Hepatocyte (in vitro differentiated cells): ENCODE measurements around the gene PRSS22. TPM values are rescaled to one million over a fixed set of nuclear protein-coding genes. Genes with fewer than 3 reads are reported as not detected.

ENCODE experiments used
- DNase-seq: peaks from one replicate; pipeline ENCODE4 v3.0.0-alpha.2; 2016; ENCODE audit warnings: low spot score
- H2AFZ ChIP-seq: fragments of 200-600 bp; sonication (generic); 2 replicates; pipeline ENCODE4 v1.6.0; 2016; ENCODE audit warnings: antibody characterized with exemption, mild to moderate bottlenecking
- H3K27ac ChIP-seq: fragments of 200-600 bp; sonication (generic); 2 replicates; pipeline ENCODE4 v1.5.1; 2016; ENCODE audit warnings: mild to moderate bottlenecking
- H3K27me3 ChIP-seq: fragments of 200-600 bp; sonication (generic); 2 replicates; pipeline ENCODE4 v1.6.1; 2016
- H3K36me3 ChIP-seq: fragments of 200-600 bp; sonication (generic); replicated peaks from 2 replicates; pipeline ENCODE4 v1.5.1; 2016; ENCODE audit warnings: low read depth; ENCODE audit not compliant: insufficient read depth
- H3K4me1 ChIP-seq: fragments of 200-600 bp; sonication (generic); 2 replicates; pipeline ENCODE4 v1.5.1; 2016; ENCODE audit warnings: mild to moderate bottlenecking, moderate library complexity; ENCODE audit not compliant: insufficient read depth
- H3K4me2 ChIP-seq: fragments of 200-600 bp; sonication (generic); 2 replicates; pipeline ENCODE4 v1.6.0; 2016
- H3K4me3 ChIP-seq: fragments of 200-600 bp; sonication (generic); 2 replicates; pipeline ENCODE4 v1.5.1; 2016; ENCODE audit warnings: mild to moderate bottlenecking
- H3K79me2 ChIP-seq: fragments of 200-600 bp; sonication (generic); 2 replicates; pipeline ENCODE4 v1.6.0; 2017; ENCODE audit warnings: mild to moderate bottlenecking
- H3K9me2 ChIP-seq: fragments of 200-600 bp; sonication (generic); replicated peaks from 2 replicates; pipeline ENCODE4 v1.6.0; 2017; ENCODE audit warnings: mild to moderate bottlenecking; ENCODE audit not compliant: insufficient read depth
- H3K9me3 ChIP-seq: fragments of 200-600 bp; sonication (generic); 2 replicates; pipeline ENCODE4 v1.5.1; 2016; ENCODE audit warnings: low read depth, mild to moderate bottlenecking
- H4K20me1 ChIP-seq: fragments of 200-600 bp; sonication (generic); 2 replicates; pipeline ENCODE4 v1.6.0; 2016; ENCODE audit warnings: mild to moderate bottlenecking; ENCODE audit not compliant: insufficient read depth, poor library complexity, severe bottlenecking
- EZH2 ChIP-seq: fragments of 200-600 bp; sonication (generic); IDR thresholded peaks from 2 replicates; pipeline ENCODE4 v1.6.1; 2016; ENCODE audit warnings: antibody characterized with exemption, mild to moderate bottlenecking, borderline replicate concordance
- EZH2phosphoT487 ChIP-seq: fragments of 200-600 bp; sonication (generic); IDR thresholded peaks from one replicate; pipeline ENCODE4 v1.6.1; 2018; ENCODE audit warnings: antibody characterized with exemption, mild to moderate bottlenecking, low read depth, moderate library complexity; ENCODE audit not compliant: unreplicated experiment, severe bottlenecking
- WGBS: methylation state at CpG from one replicate; pipeline ENCODE4 v1.1.6; 2016; ENCODE audit warnings: low lambda C conversion rate; ENCODE audit errors: missing lambda C conversion rate; 5-methylcytosine and 5-hydroxymethylcytosine counted together
- polyA plus RNA-seq: library from polyadenylated mRNA; unstranded; fragments of >200 nt; fragmentation: Nextera tagmentation; extraction: Ambion mirVana; gene quantifications from 2 replicates; pipeline ENCODE4 v1.2.1, GENCODE V29; 2016
- total RNA-seq: library from RNA; depleted of rRNA; stranded (reverse); fragments of >200 nt; gene quantifications from 2 replicates; pipeline ENCODE4 v1.2.3, GENCODE V29; 2014
- TF ChIP-seq, protein P1 (sequence below): fragments of 200-600 bp; sonication (generic); IDR thresholded peaks from 2 replicates; pipeline ENCODE4 v1.5.1; 2016; ENCODE audit warnings: antibody characterized with exemption, mild to moderate bottlenecking; ENCODE audit not compliant: poor library complexity

Gene PRSS22
- total and polyA plus RNA-seq, 2 experiments from 2014 or later: 60.2 to 66.3 TPM

GRCh38 chr16:2813771-2814221 is 44.2 kb downstream of the PRSS22 start:
- no peak overlapping the region for H3K27ac ChIP-seq
- WGBS: 90% methylated on average over 6 of the region's 7 CpGs
- TF ChIP-seq, protein P1, sequence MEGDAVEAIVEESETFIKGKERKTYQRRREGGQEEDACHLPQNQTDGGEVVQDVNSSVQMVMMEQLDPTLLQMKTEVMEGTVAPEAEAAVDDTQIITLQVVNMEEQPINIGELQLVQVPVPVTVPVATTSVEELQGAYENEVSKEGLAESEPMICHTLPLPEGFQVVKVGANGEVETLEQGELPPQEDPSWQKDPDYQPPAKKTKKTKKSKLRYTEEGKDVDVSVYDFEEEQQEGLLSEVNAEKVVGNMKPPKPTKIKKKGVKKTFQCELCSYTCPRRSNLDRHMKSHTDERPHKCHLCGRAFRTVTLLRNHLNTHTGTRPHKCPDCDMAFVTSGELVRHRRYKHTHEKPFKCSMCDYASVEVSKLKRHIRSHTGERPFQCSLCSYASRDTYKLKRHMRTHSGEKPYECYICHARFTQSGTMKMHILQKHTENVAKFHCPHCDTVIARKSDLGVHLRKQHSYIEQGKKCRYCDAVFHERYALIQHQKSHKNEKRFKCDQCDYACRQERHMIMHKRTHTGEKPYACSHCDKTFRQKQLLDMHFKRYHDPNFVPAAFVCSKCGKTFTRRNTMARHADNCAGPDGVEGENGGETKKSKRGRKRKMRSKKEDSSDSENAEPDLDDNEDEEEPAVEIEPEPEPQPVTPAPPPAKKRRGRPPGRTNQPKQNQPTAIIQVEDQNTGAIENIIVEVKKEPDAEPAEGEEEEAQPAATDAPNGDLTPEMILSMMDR: no peak
- TF ChIP-seq EZH2 (no peak), EZH2phosphoT487 (no peak)
- no peak for DNase-seq
- no peaks in the 10 kb centered on the region for H3K36me3 ChIP-seq
- no peaks in the 10 kb centered on the region for H3K9me3 ChIP-seq
- no peak overlapping the region for H3K4me3 ChIP-seq
- H3K4me1 ChIP-seq: peaks cover 6% of the 10 kb centered on the region
- H3K27me3 ChIP-seq: no peaks in the 10 kb centered on the region
- H3K9me2 ChIP-seq: no peaks in the 10 kb centered on the region
- no peak overlapping the region for H3K4me2 ChIP-seq
- H4K20me1 ChIP-seq: no peaks in the 10 kb centered on the region
- no peak overlapping the region for H2AFZ ChIP-seq
- no peaks in the 10 kb centered on the region for H3K79me2 ChIP-seq

DNA sequence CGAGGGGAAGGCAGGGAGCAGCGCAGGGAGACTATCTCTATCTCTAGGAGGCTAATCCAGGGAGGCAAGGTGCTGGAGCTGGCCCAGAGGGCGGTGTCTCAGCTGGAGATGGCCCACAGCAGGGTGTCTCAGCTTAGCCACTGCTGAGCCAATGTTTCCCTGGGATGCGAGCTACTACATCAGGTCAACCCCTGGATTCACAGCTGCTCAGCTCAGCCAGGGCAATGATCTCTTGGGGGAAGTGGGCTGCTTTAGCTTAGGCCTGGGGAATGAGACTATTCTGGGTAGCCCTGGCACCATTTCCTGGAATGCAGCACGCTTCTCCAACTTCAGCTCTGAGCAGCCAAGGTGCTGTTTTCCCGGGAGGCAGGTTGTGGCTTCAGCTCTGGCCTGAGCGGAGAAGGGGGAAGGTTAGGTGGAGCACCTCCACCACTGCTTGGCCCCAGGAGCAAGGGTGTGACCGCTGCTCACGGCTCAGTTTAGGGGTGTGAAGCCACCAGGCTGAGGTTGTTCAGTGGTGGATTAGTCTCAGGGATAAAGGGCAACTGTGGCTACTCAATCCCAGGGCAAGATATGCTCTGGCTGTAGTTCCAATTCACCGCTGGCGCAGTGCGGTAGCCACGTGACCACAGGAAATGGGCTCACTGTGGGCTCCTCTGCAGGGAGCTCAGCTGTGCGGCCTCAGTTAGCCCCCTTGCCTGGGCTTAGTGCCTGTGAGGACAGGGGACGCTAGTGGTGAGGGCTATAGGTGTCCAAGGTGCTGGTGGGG is 46.1 kb downstream of the PRSS22 start:
- Histone ChIP-seq H3K9me2 (no peaks in the 10 kb centered on the region), H3K36me3 (no peaks in the 10 kb centered on the region), H3K27me3 (no peaks in the 10 kb centered on the region), H3K27ac (no peak overlapping the region), H3K4me2 (no peak overlapping the region), H3K4me1 (peaks cover 6% of the 10 kb centered on the region), H3K79me2 (no peaks in the 10 kb centered on the region), H4K20me1 (no peaks in the 10 kb centered on the region), H3K4me3 (no peak overlapping the region), H3K9me3 (no peaks in the 10 kb centered on the region), H2AFZ (no peak overlapping the region)
- TF ChIP-seq EZH2: no peak
- WGBS: 74% methylated on average over 15 of the region's 15 CpGs
- no peak for DNase-seq

DNA sequence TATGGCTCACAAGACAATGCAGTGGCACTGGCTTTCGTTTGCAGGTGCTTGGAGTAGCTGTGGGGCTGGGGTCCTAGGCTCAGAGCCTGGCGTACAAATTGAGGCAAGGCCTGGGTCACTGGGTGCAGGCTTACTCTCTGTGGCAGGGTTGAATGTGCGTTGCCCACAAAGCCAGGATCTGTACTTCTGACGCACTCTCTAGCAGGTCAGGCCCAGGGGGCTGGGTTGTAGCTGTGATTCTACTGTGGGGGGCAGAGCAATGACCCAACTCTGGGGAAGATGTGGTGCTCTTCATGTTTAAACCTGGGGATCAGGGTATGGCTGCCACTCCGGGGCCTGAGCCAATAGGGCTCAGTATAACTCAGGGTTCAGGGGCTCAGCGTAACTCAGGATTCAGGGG is 47.3 kb downstream of the PRSS22 start:
- no peaks in the 10 kb centered on the region for H3K9me3 ChIP-seq
- peaks cover 4% of the 10 kb centered on the region for H3K4me1 ChIP-seq
- no peaks in the 10 kb centered on the region for H3K27me3 ChIP-seq
- H4K20me1 ChIP-seq: no peaks in the 10 kb centered on the region
- no peak overlapping the region for H3K27ac ChIP-seq
- no peaks in the 10 kb centered on the region for H3K79me2 ChIP-seq
- H3K4me3 ChIP-seq: no peak overlapping the region
- no peak for DNase-seq
- WGBS: 92% methylated on average over 6 of the region's 6 CpGs
- H3K36me3 ChIP-seq: no peaks in the 10 kb centered on the region
- no peak overlapping the region for H2AFZ ChIP-seq
- H3K9me2 ChIP-seq: no peaks in the 10 kb centered on the region
- no peak overlapping the region for H3K4me2 ChIP-seq
- TF ChIP-seq EZH2phosphoT487 (no peak), EZH2 (no peak)
- TF ChIP-seq, protein P1: no peak

DNA sequence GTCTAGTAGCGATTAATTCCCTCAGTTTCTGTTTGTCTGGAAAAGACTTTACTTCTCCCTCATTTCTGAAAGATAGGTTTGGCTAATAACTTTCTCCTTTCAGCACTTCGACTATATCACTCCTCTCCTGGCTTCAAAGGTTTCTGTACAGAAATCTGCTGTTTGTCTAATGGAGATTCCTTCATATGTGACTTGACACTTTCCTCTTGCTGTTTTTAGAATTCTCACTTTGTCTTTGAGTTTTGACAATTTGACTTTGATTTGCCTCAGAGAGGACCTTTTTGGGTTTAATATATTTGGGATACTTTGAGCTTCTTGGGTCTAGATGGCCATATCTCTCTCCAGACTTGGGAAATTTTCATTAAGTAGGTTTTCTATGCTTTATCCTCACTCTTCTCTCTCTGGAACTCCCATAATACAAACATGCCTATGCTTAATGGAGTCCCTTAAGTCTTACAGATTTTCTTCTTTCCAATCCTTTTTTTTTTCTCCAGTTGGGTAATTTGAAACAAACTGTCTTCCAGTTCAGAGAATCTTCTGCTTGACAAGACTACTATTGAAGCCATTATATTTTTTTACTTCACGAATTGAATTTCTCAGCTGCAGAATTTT is 48.7 kb downstream of the PRSS22 start:
- no peak overlapping the region for H3K27ac ChIP-seq
- H3K4me1 ChIP-seq: no peaks in the 10 kb centered on the region
- TF ChIP-seq EZH2: no peak
- TF ChIP-seq EZH2phosphoT487: no peak
- TF ChIP-seq, protein P1: no peak
- no peak overlapping the region for H3K4me3 ChIP-seq
- H3K36me3 ChIP-seq: no peaks in the 10 kb centered on the region
- no peaks in the 10 kb centered on the region for H3K27me3 ChIP-seq
- no peaks in the 10 kb centered on the region for H3K9me3 ChIP-seq
- no peak overlapping the region for H3K4me2 ChIP-seq
- no peak for DNase-seq
- 75% methylated on average over 3 of the region's 3 CpGs for WGBS
- H4K20me1 ChIP-seq: no peaks in the 10 kb centered on the region
- no peaks in the 10 kb centered on the region for H3K9me2 ChIP-seq
- H2AFZ ChIP-seq: no peak overlapping the region
- no peaks in the 10 kb centered on the region for H3K79me2 ChIP-seq
